HG02870 (cell line): Measurements from ENCODE around the gene PMP22.

Experiments
- ATAC-seq: cut with Tn5 transposase; IDR thresholded peaks from one replicate; pipeline ENCODE4 v1.9.1; 2021; ENCODE audit warnings: mild to moderate bottlenecking, moderate library complexity; ENCODE audit not compliant: unreplicated experiment

PMP22 gene

GRCh38 chr17:15265131-15265530 lies at the start of gene PMP22:
TSS of gene PMP22 (minus strand) at chr17:15265326. CDS start at chr17:15260727, 4,599 bp downstream.
- no peak for ATAC-seq

GRCh38 chr17:15311996-15312395 lies 46.9 kb upstream of the PMP22 start:
- no peak for ATAC-seq

GRCh38 chr17:15309793-15310192 lies 44.7 kb upstream of the PMP22 start:
- no peak for ATAC-seq

GRCh38 chr17:15309236-15309635 lies 44.1 kb upstream of the PMP22 start:
- no peak for ATAC-seq

GRCh38 chr17:15308758-15309157 lies 43.6 kb upstream of the PMP22 start:
- ATAC-seq = no peak

- ATAC-seq = no peak
Observed at GRCh38 chr17:15307710-15308111, 42.6 kb upstream of the PMP22 start.

- no peak for ATAC-seq
Observed at GRCh38 chr17:15303851-15304250, 38.7 kb upstream of the PMP22 start.

- no peak for ATAC-seq
Observed at GRCh38 chr17:15303268-15303667, 38.1 kb upstream of the PMP22 start.

- no peak for ATAC-seq
Observed at GRCh38 chr17:15301845-15302244, 36.7 kb upstream of the PMP22 start.

GRCh38 chr17:15298176-15298575 lies 33.0 kb upstream of the PMP22 start:
- no peak for ATAC-seq

- ATAC-seq = no peak
Observed at GRCh38 chr17:15293558-15293957, 28.4 kb upstream of the PMP22 start.

- no peak for ATAC-seq
Observed at GRCh38 chr17:15291674-15292361, 26.7 kb upstream of the PMP22 start.

GRCh38 chr17:15290605-15291004 lies 25.5 kb upstream of the PMP22 start:
- ATAC-seq = no peak

- ATAC-seq = no peak
Observed at GRCh38 chr17:15289285-15290183, 24.4 kb upstream of the PMP22 start.

- ATAC-seq = no peak
Observed at GRCh38 chr17:15288859-15289258, 23.7 kb upstream of the PMP22 start.

- no peak for ATAC-seq
Observed at GRCh38 chr17:15287538-15288267, 22.6 kb upstream of the PMP22 start.

- no peak for ATAC-seq
Observed at GRCh38 chr17:15285466-15285865, 20.3 kb upstream of the PMP22 start.

- no peak for ATAC-seq
Observed at GRCh38 chr17:15284537-15284936, 19.4 kb upstream of the PMP22 start.

- ATAC-seq = no peak
Observed at GRCh38 chr17:15284107-15284506, 19.0 kb upstream of the PMP22 start.

- no peak for ATAC-seq
Observed at GRCh38 chr17:15281909-15282308, 16.8 kb upstream of the PMP22 start.

GRCh38 chr17:15278924-15279477 lies 13.9 kb upstream of the PMP22 start:
- ATAC-seq = no peak
